Right ventricle myocardium superior (tissue), 1 donor: ENCODE data around the gene RBM15B. TPM values are rescaled to one million over a fixed set of nuclear protein-coding genes. Genes with fewer than 3 reads are reported as not detected.
A peak's percentile ranks its signal among the peaks of the same experiment; 100 is the strongest.

ENCODE experiments used
- ATAC-seq: fragments of 200-7000 bp; cut with Tn5 transposase; one replicate; pipeline ENCODE4 v1.9.1; 2020; ENCODE audit warnings: mild to moderate bottlenecking; ENCODE audit not compliant: poor library complexity
- DNase-seq: peaks from one replicate; pipeline ENCODE4 v3.0.0-alpha.2; 2020
- intact Hi-C: fragments of 100-400 bp; cut with DNase I; formaldehyde crosslinking; loops from one replicate; pipeline ENCODE4 v1.11.2; 2022
- total RNA-seq: library from RNA; stranded (reverse); fragmentation: NEBNext Ultra II Directional; extraction: Animal tissue kit (Norgen Biotek cat#: 25700); gene quantifications from one replicate; pipeline ENCODE4 v1.2.1, GENCODE V29; 2021
- donor health status: DM: no; HTN: yes; CAD: no; lungs with severe emphysema.

Gene RBM15B
- total RNA-seq, 1 donor from 2014 or later, result 9.9 TPM

DNA sequence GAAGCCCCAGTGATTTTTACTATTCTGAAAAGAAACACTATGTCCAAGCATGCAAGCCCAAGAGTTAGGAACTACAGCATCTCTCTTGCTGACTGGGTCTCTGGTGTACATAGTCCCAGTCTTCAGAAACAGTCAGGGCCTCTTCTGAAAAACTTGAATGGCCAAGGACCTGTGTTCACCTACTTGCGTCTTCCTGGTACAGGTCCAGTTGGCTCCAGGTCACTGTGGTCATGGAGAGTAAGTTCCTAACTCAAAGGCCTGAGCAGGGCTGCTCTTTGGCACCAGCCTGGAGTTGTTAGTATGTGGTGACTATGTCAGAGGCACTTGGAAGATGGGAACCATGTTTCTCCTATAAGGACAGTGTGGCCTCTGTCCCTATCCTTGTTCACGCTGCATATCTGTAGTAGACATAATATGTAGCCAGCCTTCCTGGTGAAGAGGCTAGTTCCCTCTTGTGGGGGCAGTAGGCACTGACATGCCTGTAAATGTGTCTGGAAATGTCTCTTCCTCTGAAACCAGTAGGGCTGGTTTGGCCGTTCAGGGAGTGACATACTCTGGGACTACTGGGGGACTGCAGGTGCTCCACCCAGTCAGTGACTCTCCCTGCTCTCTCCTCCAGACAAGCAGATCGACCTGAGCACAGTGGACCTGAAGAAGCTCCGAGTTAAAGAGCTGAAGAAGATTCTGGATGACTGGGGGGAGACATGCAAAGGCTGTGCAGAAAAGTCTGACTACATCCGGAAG, 2.6 kb upstream of the RBM15B start:
- DNase-seq, result no peak
- intact Hi-C loops, result loop anchor here (5.0 to 10.0 kb wide), 2 partner anchors 296 to 771 kb away; partner anchors contain the start of gene MAPKAPK3
- no peak for ATAC-seq

GRCh38 chr3:51389423-51390183, 1.5 kb upstream of the RBM15B start:
- ATAC-seq (no peak), DNase-seq (peak; percentile 68)
- intact Hi-C loops, result loop anchor here (5.0 to 10.0 kb wide), 2 partner anchors 295 to 772 kb away; partner anchors contain the start of gene MAPKAPK3

DNA sequence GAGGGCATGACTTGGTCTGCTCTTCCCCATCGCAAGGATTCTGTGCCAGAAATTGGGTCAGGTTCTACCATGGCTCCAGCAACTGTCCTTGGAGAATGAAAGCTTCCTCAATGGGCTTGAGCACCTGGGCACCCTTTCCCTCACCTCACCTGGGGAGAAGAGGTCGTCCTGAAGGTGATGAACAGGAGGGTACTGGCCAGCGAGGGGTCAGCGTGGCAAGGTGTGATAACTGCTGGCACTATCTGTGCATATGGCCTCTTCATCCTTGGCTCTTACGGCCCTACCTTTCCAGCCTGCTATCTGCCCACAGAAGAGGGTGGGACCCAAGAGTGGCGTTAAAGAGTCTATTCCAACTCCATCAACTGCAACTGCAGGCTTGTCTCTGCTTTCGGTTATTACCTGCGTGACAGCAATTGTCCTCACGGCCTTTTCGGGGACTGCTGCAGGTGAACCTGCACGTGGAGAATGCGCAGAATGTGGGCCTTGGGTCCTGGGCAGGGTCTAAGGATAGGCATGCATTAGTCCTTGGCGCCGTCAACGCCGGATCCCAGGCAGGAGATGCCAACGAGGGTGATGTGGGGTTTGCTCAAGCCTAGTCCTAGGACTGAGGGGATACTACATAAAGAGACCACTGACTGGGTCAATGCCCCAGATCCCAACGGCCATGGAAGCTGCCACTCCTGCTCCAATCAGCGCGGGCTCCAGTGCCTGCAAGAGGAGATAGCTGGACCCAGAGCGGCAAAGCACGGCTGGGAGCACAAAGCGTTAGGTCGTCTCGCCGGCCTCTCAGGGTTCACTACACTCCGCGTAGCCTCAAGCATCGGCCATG, 625 bp upstream of the RBM15B start:
- intact Hi-C loops, result no loop called here
- DNase-seq (peak; percentile 53), ATAC-seq (peak; percentile 7)

- intact Hi-C loops, result no loop called here
- peak; percentile 58 for DNase-seq
- no peak for ATAC-seq
These were observed 675 bp downstream of the RBM15B start for GRCh38 chr3:51391566-51392354.

DNA sequence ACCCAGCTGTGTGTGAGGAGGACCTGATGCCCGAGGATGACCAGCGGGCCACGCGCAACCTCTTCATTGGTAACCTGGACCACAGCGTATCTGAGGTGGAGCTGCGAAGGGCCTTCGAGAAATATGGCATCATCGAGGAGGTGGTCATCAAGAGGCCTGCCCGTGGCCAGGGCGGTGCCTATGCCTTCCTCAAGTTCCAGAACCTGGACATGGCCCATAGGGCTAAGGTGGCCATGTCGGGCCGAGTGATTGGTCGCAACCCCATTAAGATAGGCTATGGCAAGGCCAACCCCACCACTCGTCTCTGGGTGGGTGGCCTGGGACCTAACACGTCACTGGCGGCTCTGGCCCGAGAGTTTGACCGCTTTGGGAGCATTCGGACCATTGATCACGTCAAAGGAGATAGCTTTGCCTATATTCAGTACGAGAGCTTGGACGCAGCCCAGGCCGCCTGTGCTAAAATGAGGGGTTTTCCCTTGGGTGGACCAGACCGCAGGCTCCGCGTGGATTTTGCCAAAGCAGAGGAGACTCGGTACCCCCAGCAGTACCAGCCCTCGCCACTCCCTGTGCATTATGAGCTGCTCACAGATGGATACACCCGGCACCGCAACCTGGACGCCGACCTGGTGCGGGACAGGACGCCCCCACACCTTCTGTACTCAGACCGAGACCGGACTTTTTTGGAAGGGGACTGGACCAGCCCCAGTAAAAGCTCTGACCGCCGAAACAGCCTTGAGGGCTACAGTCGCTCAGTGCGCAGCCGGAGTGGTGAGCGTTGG, 1.5 kb downstream of the RBM15B start:
- DNase-seq, result no peak
- ATAC-seq, result no peak
- intact Hi-C loops, result no loop called here

DNA sequence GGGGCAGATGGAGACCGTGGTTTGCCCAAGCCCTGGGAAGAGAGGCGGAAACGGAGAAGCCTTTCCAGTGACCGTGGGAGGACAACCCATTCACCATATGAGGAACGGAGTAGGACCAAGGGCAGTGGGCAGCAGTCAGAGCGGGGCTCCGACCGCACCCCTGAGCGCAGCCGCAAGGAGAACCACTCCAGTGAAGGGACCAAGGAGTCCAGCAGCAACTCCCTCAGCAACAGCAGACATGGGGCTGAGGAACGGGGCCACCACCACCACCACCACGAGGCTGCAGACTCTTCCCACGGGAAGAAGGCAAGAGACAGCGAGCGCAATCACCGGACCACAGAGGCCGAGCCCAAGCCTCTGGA, 2.0 kb downstream of the RBM15B start:
- ATAC-seq, result no peak
- intact Hi-C loops, result no loop called here
- no peak for DNase-seq

DNA sequence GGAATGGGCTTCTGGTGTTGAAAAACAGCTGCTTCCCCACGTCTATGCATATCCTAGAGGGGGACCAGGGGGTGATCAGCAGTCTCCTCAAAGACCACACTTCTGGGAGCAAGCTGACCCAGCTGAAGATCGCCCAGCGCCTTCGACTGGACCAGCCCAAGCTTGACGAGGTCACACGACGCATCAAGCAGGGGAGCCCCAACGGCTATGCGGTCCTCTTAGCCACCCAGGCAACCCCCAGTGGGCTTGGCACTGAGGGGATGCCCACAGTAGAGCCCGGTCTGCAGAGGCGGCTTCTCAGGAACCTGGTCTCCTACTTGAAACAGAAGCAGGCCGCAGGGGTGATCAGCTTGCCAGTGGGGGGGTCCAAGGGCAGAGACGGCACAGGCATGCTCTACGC, 2.5 kb downstream of the RBM15B start:
- DNase-seq (no peak), ATAC-seq (no peak)
- intact Hi-C loops, result no loop called here

DNA sequence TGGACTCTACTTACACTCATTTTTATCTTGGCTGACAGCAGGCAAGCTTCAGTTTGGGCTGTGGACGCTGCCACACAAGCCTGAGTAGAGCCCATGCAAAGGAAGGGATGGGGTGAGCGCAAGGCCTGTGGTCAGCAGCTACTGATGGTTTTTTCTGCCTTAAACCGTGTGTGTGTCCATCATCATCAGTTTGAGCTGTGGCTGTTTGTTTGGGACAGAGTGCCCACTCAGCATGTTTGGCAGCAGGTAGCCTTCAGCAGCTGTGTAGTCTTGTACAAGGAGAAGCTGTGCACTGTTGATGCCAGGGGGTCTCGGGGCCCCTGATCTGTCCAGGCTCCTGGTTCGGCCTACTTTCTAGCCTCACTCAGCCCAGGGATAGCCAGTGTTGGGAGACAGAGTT, 3.5 kb downstream of the RBM15B start:
- intact Hi-C loops, result no loop called here
- ATAC-seq (no peak), DNase-seq (no peak)

GRCh38 chr3:51395493-51396213, 4.6 kb downstream of the RBM15B start:
- intact Hi-C loops, result no loop called here
- no peak for DNase-seq
- ATAC-seq, result no peak

- intact Hi-C loops, result no loop called here
- DNase-seq (no peak), ATAC-seq (no peak)
These were observed 5.3 kb downstream of the RBM15B start for GRCh38 chr3:51396401-51396800.

DNA sequence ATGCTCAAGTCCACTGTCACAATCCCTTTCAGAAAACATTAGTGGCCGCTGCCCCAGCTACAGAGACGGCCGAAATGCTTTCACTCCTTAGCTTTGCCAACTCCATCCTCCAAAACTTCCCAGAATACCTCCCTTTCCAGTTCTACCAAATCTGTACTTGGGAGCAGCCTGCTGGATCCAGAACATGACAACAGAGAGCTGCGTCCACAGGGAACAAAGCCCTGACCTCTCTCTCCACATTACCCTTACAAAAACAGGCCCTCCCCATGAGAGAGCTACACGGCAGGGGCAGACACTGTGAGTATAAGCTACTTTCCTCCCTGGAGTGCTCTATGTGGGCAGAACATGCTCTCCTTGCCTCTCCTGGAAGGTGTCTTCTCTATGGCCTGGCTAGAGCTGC, 6.3 kb downstream of the RBM15B start:
- intact Hi-C loops, result no loop called here
- no peak for ATAC-seq
- DNase-seq, result no peak

- no peak for DNase-seq
- intact Hi-C loops, result no loop called here
- no peak for ATAC-seq
These were observed 7.7 kb downstream of the RBM15B start for GRCh38 chr3:51398595-51399310.

GRCh38 chr3:51400166-51400565, 9.1 kb downstream of the RBM15B start:
- DNase-seq (no peak), ATAC-seq (peak; percentile 42)
- intact Hi-C loops, result no loop called here

DNA sequence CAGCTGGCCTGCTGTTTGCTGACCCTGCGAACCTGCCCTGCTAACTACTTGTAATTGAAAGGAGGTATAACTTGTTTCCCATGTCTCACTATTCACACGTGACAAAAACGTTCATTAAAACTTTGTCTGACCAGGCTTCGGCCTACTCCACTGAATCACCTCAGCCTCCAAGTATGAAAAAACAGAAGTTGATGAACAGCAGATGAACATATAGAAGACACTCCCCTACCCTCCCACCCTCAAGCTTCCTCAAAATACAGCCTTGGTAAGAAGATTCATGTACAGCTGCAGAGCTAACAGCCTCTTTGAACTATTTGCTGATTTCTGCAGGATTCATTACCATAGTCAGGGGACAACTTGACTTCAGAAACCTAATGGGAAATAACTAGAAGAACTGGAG, 10.7 kb downstream of the RBM15B start:
- DNase-seq, result no peak
- ATAC-seq, result peak; percentile 55
- intact Hi-C loops, result no loop called here

DNA sequence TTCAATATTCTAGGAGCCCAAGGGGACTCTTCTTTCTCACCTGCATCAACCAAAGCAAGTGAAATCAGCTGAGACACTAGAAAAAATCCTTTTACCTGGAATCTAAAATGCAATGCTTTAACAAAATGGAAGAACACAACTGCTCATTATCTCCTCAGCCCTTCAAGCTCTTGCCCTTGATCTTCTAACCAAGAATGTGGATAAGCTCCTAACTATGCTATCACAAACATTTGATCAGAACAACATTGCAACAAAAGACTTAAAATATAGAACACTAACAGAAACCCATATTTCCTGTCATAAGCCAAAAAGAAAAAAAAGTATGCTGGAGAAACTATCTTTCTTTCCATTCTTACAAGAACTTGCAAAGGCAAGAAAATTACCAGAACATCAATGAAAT, 12.6 kb downstream of the RBM15B start:
- intact Hi-C loops, result no loop called here
- DNase-seq, result no peak

DNA sequence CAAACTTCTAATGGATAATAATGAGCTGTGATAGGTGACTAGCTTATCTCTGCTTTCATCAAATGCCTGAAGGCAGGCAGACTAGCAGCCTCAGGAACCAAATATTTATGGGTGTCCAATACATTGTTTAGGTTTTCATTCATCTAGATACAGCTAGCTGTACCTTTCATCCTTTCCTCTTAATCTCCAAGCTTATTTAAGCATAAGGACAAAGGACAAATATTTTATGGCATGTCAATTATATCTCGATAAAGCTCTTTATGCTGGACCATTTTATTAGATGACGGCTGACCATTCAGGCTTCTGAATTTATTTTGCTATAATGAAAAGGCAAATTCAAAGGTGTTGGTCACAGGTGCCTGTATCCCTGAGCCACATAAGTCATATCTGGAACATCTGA, 16.9 kb downstream of the RBM15B start:
- ATAC-seq (no peak), DNase-seq (no peak)
- intact Hi-C loops, result no loop called here

More for the DNA sequence above, 12.6 kb downstream of the RBM15B start:
- no peak for ATAC-seq

DNA sequence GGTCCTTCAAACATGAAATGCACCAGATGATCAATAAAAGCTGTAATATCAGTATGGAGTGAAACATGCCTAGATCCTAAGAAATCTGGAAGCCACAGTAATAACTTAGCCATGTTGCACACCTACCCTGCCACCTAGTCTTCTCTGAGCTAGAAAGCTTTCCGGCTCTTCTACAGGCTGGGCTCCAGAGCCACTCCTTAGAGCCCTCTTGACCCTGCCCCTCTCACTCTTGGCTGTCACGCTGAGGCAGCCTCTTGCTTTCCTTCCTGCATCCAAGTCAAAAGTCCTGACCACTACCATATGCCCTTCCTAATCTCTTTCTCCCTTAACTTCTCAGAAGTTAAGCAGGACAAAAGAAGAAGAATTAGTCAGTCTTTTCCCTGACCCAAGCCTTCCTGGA, 17.7 kb downstream of the RBM15B start:
- intact Hi-C loops, result no loop called here
- ATAC-seq (no peak), DNase-seq (no peak)
